Upper lobe of right lung (tissue), 1 donor: Measurements from ENCODE around the gene EDA. TPM values are rescaled to one million over a fixed set of nuclear protein-coding genes. Genes with fewer than 3 reads are reported as not detected.
"Not testable (repeated sequence)": the region's sequence is repeated elsewhere in the genome, so short reads cannot be mapped to it uniquely, and the experiment has no call there.

Experiments
- ATAC-seq: fragments of 200-7000 bp; cut with Tn5 transposase; one replicate; pipeline ENCODE4 v1.9.1; 2020; ENCODE audit warnings: mild to moderate bottlenecking, moderate library complexity
- DNase-seq: peaks from one replicate; pipeline ENCODE4 v3.0.0-alpha.2; 2020
- H3K27ac ChIP-seq: fragments of 200-600 bp; one replicate; pipeline ENCODE4 v1.8.0; 2022
- H3K27me3 ChIP-seq: fragments of 200-600 bp; one replicate; pipeline ENCODE4 v1.8.0; 2022; ENCODE audit warnings: mild to moderate bottlenecking
- H3K36me3 ChIP-seq: fragments of 200-600 bp; one replicate; pipeline ENCODE4 v1.8.0; 2022
- H3K4me1 ChIP-seq: fragments of 200-600 bp; one replicate; pipeline ENCODE4 v1.8.0; 2022
- H3K4me3 ChIP-seq: fragments of 200-600 bp; one replicate; pipeline ENCODE4 v1.8.0; 2022; ENCODE audit warnings: mild to moderate bottlenecking
- H3K9me3 ChIP-seq: fragments of 200-600 bp; one replicate; pipeline ENCODE4 v1.8.0; 2022
- intact Hi-C: fragments of 100-400 bp; cut with DNase I; formaldehyde crosslinking; loops from one replicate; pipeline ENCODE4 v1.11.0; 2022
- total RNA-seq: library from RNA; stranded (reverse); fragmentation: NEBNext Ultra II Directional; extraction: Animal tissue kit (Norgen Biotek cat#: 25700); gene quantifications from one replicate; pipeline ENCODE4 v1.2.1, GENCODE V29; 2021
- TF ChIP-seq, protein P1 (sequence below): fragments of 200-600 bp; IDR thresholded peaks from one replicate; pipeline ENCODE4 v1.8.0; 2022; ENCODE audit warnings: antibody characterized with exemption
- donor health status: DM: no; HTN: yes; CAD: no; lungs with severe emphysema.

EDA gene
- total RNA-seq, 1 donor from 2014 or later = 5.5 TPM

DNA sequence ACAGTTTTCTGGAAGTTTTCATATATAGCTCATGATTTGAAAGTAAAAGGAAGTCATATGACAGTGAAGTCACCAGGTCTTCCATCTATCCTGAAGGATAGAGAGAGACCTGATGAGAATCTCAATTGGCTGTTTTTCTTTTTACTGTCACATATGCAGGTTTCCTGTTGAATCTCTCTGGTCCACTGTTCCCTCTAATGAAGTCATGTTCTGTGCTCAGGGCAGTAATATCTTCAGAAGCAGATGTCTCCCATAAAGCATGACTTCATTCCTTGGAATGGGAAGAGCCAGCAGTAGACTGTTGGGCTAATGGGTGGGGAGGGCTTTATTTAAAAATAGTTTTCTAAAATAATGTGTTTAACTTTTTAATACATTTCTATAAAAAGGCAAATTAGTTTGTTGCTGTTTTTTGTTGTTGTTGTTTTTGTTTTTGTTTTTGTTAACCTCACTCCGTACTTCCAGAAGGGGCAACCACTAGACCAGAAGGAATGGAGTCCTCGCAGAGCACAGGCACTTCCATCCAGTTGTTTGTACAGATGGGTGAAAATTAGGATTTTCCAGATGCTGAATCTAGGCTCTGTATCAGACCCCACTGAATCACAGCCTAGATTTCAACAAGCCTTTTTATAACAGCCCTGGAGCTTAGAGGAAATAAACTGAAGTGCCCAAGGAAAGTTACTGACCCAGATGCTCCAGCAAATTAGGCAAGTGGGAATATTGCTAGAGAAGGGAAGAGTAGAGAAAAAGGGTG is 379.6 kb downstream of the EDA start:
- DNase-seq (no peak), ATAC-seq (no peak)
- Histone ChIP-seq H3K27ac (no peak overlapping the region), H3K4me1 (no peaks in the 10 kb centered on the region), H3K4me3 (no peak overlapping the region), H3K9me3 (no peaks in the 10 kb centered on the region), H3K27me3 (no peaks in the 10 kb centered on the region), H3K36me3 (no peaks in the 10 kb centered on the region)
- intact Hi-C loops = no loop called here
- TF ChIP-seq, protein P1, sequence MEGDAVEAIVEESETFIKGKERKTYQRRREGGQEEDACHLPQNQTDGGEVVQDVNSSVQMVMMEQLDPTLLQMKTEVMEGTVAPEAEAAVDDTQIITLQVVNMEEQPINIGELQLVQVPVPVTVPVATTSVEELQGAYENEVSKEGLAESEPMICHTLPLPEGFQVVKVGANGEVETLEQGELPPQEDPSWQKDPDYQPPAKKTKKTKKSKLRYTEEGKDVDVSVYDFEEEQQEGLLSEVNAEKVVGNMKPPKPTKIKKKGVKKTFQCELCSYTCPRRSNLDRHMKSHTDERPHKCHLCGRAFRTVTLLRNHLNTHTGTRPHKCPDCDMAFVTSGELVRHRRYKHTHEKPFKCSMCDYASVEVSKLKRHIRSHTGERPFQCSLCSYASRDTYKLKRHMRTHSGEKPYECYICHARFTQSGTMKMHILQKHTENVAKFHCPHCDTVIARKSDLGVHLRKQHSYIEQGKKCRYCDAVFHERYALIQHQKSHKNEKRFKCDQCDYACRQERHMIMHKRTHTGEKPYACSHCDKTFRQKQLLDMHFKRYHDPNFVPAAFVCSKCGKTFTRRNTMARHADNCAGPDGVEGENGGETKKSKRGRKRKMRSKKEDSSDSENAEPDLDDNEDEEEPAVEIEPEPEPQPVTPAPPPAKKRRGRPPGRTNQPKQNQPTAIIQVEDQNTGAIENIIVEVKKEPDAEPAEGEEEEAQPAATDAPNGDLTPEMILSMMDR = no peak

DNA sequence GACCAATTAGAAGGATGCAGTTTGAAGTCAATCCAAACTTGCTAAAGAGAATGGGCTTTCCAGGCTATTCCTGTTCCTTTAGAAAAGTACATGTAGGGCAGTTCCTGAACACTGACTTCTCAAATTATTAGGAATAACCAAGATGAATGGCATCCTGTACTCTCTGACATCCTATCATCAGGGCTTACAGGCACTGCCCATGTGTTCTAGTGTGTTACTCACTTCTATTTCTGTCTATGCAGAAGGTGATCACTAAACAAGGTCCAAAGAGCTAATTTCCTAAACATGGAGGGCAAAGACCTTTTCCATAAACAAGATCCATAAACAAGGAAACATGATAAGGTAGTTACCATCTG is 380.2 kb downstream of the EDA start:
- no peak overlapping the region for H3K4me3 ChIP-seq
- no peak overlapping the region for H3K27ac ChIP-seq
- no peak for ATAC-seq
- no peaks in the 10 kb centered on the region for H3K4me1 ChIP-seq
- no peaks in the 10 kb centered on the region for H3K27me3 ChIP-seq
- H3K36me3 ChIP-seq = no peaks in the 10 kb centered on the region
- intact Hi-C loops = no loop called here
- TF ChIP-seq, protein P1 = no peak
- H3K9me3 ChIP-seq = no peaks in the 10 kb centered on the region
- DNase-seq = no peak

- DNase-seq, H3K27ac ChIP-seq, H3K27me3 ChIP-seq, ATAC-seq, H3K36me3 ChIP-seq, H3K9me3 ChIP-seq, H3K4me1 ChIP-seq, intact Hi-C loops, H3K4me3 ChIP-seq: not testable (repeated sequence)
Measured at GRCh38 chrX:69998299-69998698, 382.4 kb downstream of the EDA start.

DNA sequence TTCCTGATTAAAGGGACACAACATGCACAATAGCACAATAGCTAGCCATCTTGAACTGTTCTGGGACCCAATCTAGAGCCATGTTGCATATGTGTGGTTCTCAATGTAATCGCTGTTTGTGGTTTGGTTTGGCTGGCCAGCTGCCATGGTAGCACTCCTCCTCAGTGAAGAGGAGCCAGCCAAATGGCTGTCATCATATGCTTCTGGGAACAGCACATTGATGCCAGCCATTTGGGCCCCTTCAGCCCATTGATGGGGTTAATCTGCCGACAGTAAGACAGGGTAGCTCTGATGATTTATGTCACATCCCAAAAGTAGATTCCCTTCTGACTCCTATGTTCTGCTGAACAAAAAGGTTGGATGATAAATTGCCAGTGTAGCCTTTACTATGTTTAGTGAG is 385.4 kb downstream of the EDA start:
- Histone ChIP-seq H3K27ac (no peak overlapping the region), H3K36me3 (no peaks in the 10 kb centered on the region), H3K9me3 (no peaks in the 10 kb centered on the region), H3K4me3 (no peak overlapping the region), H3K27me3 (no peaks in the 10 kb centered on the region), H3K4me1 (no peaks in the 10 kb centered on the region)
- ATAC-seq (no peak), DNase-seq (no peak)
- TF ChIP-seq, protein P1 = no peak
- intact Hi-C loops = no loop called here

DNA sequence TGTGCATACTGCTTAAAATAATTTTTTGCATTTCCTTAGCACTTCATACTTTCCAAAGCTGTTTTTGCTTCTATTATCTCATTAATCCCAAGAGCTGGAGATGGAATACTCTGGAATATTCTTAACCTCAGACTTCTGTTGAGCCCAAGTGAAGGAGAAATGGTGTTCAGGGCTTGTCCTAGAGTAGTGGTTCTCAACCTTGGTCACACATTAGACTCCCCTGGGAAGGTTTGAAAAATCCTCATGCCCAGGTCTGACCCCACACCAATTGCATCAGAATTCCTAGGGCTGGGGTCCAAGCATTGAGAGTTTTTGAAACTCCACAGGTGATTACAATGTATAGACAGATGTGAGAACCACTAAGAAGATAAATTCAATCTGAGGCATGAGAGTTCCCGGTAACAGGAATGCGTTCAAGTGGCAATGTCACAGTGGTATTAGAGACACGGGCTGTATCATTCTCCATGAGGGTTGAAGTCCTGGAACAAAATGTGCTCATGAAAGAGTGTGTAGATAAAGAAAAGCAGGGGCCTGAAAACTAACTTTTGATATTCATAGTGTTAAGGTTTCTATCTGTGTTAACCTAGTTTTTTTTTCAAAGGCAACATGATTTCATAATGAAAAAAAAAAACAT is 385.9 kb downstream of the EDA start:
- intact Hi-C loops = no loop called here
- DNase-seq (no peak), ATAC-seq (no peak)
- Histone ChIP-seq H3K4me3 (no peak overlapping the region), H3K4me1 (no peaks in the 10 kb centered on the region), H3K36me3 (no peaks in the 10 kb centered on the region), H3K27ac (no peak overlapping the region), H3K27me3 (no peaks in the 10 kb centered on the region), H3K9me3 (no peaks in the 10 kb centered on the region)
- TF ChIP-seq, protein P1 = no peak

DNA sequence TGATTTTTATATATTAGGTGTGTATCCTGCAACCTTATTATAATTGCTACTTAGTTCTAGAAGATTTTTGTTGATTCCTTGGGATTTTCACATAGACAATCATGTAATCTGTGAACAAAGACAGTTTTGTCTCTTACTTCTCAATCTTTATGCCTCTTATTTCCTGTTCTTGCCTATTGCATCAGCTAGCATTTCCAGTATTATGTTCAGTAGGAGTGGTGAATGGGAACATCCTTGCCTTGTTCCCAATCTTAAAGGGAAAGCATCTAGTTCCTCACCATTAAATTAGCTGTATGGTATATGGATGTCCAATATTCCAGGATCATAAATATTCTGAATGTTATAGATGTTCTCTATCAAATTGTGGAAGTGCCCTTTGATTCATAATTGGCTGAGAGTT is 392.0 kb downstream of the EDA start:
- DNase-seq = no peak
- intact Hi-C loops = no loop called here
- no peaks in the 10 kb centered on the region for H3K27me3 ChIP-seq
- no peaks in the 10 kb centered on the region for H3K4me1 ChIP-seq
- H3K27ac ChIP-seq = no peak overlapping the region
- H3K36me3 ChIP-seq = no peaks in the 10 kb centered on the region
- ATAC-seq = no peak
- H3K9me3 ChIP-seq = no peaks in the 10 kb centered on the region
- TF ChIP-seq, protein P1 = no peak
- no peak overlapping the region for H3K4me3 ChIP-seq
